Uterus (tissue), 4 donors: ENCODE measurements around the gene PRSS38. TPM values are rescaled to one million over a fixed set of nuclear protein-coding genes. Genes with fewer than 3 reads are reported as not detected.
"Not testable (repeated sequence)": the region's sequence is repeated elsewhere in the genome, so short reads cannot be mapped to it uniquely, and the experiment has no call there.

Experiments
- DNase-seq, 2 donors: peaks; one replicate each; pipeline ENCODE4 v3.0.0-alpha.2; 2019 to 2020
- H3K27ac ChIP-seq, 2 donors: fragments of 200-600 bp; sonication (generic); 1 replicate in 1 of 2; 2 replicates in 1 of 2; pipeline ENCODE4 v1.5.1; 2016 to 2018
- H3K27me3 ChIP-seq, 2 donors: fragments of 200-600 bp; sonication (generic); one replicate each; pipeline ENCODE4 v1.5.1; 2018 to 2019; ENCODE audit warnings: control low read depth in 1 of 2
- H3K36me3 ChIP-seq, 2 donors: fragments of 200-600 bp; sonication (generic); one replicate each; pipeline ENCODE4 v1.5.1; 2019; ENCODE audit warnings: control low read depth in 1 of 2
- H3K4me1 ChIP-seq, 2 donors: fragments of 200-600 bp; sonication (generic); one replicate each; pipeline ENCODE4 v1.5.1; 2018 to 2019; ENCODE audit warnings: control low read depth in 1 of 2
- H3K4me3 ChIP-seq, 2 donors: fragments of 200-600 bp; sonication (generic); 1 replicate in 1 of 2; 2 replicates in 1 of 2; pipeline ENCODE4 v1.5.1; 2018 to 2019; ENCODE audit warnings: mild to moderate bottlenecking in 1 of 2
- H3K9me3 ChIP-seq, 2 donors: fragments of 200-600 bp; sonication (generic); one replicate each; pipeline ENCODE4 v1.5.1; 2019; ENCODE audit warnings: control low read depth in 1 of 2
- POLR2A ChIP-seq, 2 donors: fragments of 450-650 bp; IDR thresholded peaks; one replicate each; pipeline ENCODE4 v1.6.1; 2016; ENCODE audit warnings: antibody characterized with exemption in 2 of 2, mild to moderate bottlenecking in 1 of 2, moderate library complexity in 1 of 2
- intact Hi-C: fragments of 100-400 bp; cut with DNase I; formaldehyde crosslinking; loops from one replicate; pipeline ENCODE4 v1.15.1; 2023; ENCODE audit warnings: low total_unique reads
- total RNA-seq, 4 donors: library from RNA; depleted of rRNA in 3 of 4; stranded (reverse); fragments of >200 nt in 3 of 4; gene quantifications; one replicate each; pipeline versions ENCODE4 v1.1.0 to v1.2.4, GENCODE V29; 2014 to 2023
- TF ChIP-seq, protein P1 (sequence below), 4 experiments: fragments of 200-600 bp in 2 of 4; fragments of 450-650 bp in 2 of 4; sonication (generic) in 2 of 4; IDR thresholded peaks; one replicate each; pipeline ENCODE4 v1.5.1; 2016 to 2019; ENCODE audit warnings: antibody characterized with exemption in 4 of 4, mild to moderate bottlenecking in 2 of 4, moderate library complexity in 1 of 4
- donor health status: DM: yes; HTN: yes; CAD: no.

Gene PRSS38
- total RNA-seq, 4 donors from 2014 or later: not detected

DNA sequence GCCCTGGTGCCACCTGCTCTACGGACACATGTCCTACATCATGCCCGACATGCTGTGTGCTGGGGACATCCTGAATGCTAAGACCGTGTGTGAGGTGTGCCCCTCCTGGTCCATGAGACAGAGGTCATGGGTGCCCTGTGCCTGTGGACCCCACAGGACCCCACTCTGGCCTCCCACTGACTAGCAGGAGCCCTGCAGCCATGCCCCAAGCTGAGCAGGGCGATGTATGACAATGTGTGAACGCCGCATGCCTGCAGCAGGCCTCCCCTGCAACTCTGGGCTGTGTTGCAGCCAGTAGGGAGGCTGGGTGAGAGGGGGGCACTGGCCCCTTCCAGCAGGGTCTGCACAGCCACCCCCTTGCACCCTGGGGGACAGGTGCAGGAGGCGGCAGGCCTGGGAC lies 30.0 kb downstream of the PRSS38 start:
- DNase-seq: no peak
- Histone ChIP-seq H3K4me3 (no peak overlapping the region), H3K36me3 (no peaks in the 10 kb centered on the region), H3K9me3 (no peaks in the 10 kb centered on the region), H3K27me3 (no peaks in the 10 kb centered on the region), H3K27ac (no peak overlapping the region), H3K4me1 (no peaks in the 10 kb centered on the region)
- TF ChIP-seq, protein P1, sequence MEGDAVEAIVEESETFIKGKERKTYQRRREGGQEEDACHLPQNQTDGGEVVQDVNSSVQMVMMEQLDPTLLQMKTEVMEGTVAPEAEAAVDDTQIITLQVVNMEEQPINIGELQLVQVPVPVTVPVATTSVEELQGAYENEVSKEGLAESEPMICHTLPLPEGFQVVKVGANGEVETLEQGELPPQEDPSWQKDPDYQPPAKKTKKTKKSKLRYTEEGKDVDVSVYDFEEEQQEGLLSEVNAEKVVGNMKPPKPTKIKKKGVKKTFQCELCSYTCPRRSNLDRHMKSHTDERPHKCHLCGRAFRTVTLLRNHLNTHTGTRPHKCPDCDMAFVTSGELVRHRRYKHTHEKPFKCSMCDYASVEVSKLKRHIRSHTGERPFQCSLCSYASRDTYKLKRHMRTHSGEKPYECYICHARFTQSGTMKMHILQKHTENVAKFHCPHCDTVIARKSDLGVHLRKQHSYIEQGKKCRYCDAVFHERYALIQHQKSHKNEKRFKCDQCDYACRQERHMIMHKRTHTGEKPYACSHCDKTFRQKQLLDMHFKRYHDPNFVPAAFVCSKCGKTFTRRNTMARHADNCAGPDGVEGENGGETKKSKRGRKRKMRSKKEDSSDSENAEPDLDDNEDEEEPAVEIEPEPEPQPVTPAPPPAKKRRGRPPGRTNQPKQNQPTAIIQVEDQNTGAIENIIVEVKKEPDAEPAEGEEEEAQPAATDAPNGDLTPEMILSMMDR (IDR thresholded peaks at IDR 0.05): no peak
- TF ChIP-seq POLR2A (IDR thresholded peaks at IDR 0.05): no peak
- intact Hi-C loops: no loop called here

DNA sequence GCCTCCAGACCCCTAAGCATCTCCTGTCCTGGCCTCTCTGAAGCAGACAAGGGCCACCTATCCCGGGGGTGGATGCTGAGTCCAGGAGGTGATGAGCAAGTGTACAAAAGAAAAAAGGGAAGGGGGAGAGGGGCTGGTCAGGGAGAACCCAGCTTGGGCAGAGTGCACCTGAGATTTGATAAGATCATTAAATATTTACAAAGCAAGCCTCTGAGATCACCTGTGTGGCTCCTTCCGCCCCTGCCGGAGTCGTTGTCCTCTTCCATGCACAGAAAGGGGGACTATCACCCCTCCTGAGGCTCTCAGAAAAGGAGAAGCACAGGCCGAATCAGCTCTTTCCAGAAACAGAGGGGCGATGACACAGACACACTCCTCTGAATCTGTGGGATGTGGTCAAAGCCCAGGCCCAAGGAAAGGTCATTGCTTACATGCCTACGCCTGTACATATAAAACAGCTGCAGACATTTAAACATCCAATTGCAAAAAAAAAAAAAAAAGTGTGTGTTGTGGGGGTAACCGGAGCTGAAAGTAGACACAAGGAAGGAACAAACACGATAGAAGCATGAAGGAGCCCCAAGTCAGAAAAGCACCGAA lies 30.9 kb downstream of the PRSS38 start:
- intact Hi-C loops: no loop called here
- H3K4me3 ChIP-seq: no peak overlapping the region
- no peak for DNase-seq
- no peaks in the 10 kb centered on the region for H3K9me3 ChIP-seq
- H3K36me3 ChIP-seq: no peaks in the 10 kb centered on the region
- H3K4me1 ChIP-seq: no peaks in the 10 kb centered on the region
- no peak overlapping the region for H3K27ac ChIP-seq
- TF ChIP-seq, protein P1 (IDR thresholded peaks at IDR 0.05): no peak
- no peak for TF ChIP-seq POLR2A (IDR thresholded peaks at IDR 0.05)
- no peaks in the 10 kb centered on the region for H3K27me3 ChIP-seq

DNA sequence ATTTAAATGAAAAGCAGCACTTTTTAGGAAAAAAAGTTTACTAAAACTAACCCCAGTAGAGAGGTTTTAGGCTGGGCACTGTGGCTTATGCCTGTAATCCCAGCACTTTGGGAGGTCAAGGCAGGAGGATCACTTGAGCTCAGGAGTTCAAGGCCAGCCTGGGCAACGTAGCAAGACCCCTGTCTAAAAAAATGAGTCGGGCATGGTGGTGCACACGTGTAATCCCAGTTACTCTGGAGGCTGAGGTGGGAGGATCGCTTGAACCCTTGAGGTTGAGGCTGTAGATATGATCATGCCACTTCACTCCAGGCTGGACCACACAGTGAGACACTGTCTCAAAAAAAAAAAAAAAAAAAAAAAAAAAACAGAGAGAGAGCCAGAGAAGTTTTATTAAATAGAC lies 31.6 kb downstream of the PRSS38 start:
- intact Hi-C loops, H3K9me3 ChIP-seq, DNase-seq, H3K27ac ChIP-seq, H3K27me3 ChIP-seq, H3K36me3 ChIP-seq, H3K4me1 ChIP-seq, H3K4me3 ChIP-seq: not testable (repeated sequence)

DNA sequence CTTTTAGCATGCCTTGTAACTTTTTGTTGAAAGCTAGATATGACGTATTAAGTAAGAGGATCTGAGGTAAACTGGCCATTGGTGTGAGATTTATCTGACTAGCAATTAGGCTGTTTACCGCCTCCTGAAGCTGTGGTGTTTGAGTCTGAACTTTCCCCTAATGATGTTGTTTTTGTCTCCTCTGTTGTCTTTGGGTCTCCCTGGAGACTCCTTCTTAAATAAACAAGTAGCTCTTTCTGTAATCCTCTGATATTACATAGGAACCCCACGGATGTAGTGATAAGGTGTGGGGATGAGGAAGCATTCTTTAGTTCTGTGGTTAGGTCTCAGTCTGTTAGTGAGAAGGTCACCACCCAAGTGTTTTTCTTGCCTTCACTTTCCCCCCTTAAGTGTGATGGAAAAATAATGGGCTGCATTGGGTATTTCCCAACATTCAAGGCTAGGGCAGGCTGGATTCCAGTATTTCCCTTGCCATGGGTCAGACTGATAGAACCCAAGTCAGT lies 33.0 kb downstream of the PRSS38 start:
- Histone ChIP-seq H3K4me1 (no peaks in the 10 kb centered on the region), H3K4me3 (no peak overlapping the region), H3K27me3 (no peaks in the 10 kb centered on the region), H3K27ac (no peak overlapping the region), H3K9me3 (no peaks in the 10 kb centered on the region), H3K36me3 (no peaks in the 10 kb centered on the region)
- intact Hi-C loops: no loop called here
- TF ChIP-seq POLR2A (IDR thresholded peaks at IDR 0.05): no peak
- TF ChIP-seq, protein P1 (IDR thresholded peaks at IDR 0.05): no peak
- DNase-seq: no peak

DNA sequence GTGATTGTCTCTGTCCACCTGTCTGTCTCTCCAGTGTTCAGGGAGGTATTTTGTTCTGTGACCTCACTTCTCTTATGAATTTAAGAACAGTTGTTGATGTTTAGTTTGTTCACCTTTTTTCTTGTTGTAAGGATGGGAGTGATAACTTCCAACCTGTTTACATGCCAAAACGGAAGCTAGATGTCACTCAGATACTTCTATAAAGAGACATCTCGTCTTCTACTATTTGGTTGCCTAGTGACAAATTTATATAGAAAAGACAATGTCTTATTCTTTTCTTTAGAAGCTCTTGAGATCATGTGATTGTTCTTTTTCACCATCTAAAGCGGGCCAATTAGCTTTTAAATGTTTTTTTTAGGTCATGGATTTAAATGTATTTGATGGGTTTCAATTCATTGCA lies 33.8 kb downstream of the PRSS38 start:
- intact Hi-C loops: no loop called here
- H3K9me3 ChIP-seq: no peaks in the 10 kb centered on the region
- no peak for DNase-seq
- H3K27ac ChIP-seq: no peak overlapping the region
- no peaks in the 10 kb centered on the region for H3K27me3 ChIP-seq
- H3K4me3 ChIP-seq: no peak overlapping the region
- no peak for TF ChIP-seq POLR2A (IDR thresholded peaks at IDR 0.05)
- H3K36me3 ChIP-seq: no peaks in the 10 kb centered on the region
- H3K4me1 ChIP-seq: no peaks in the 10 kb centered on the region

DNA sequence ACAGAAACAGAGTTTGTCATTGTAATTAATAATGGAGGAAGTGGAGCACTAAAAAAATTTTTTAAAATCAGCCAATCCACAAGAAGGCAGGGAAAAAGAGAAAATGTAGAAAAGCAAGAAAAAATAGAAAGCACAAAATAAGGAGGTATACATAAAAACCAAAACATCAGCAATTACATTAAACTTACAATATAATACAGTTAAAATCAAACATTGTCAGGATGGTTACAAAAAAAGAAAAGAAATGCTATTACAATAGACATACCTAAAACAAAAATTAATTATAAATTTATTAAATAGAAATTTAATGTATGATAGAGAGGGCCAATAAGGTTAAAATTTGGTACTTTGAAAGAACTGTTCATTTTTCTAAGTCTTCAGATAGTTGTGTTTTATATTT lies 38.7 kb downstream of the PRSS38 start:
- H3K27ac ChIP-seq: no peak overlapping the region
- H3K4me1 ChIP-seq: no peaks in the 10 kb centered on the region
- no peaks in the 10 kb centered on the region for H3K9me3 ChIP-seq
- TF ChIP-seq POLR2A (IDR thresholded peaks at IDR 0.05): no peak
- TF ChIP-seq, protein P1 (IDR thresholded peaks at IDR 0.05): no peak
- H3K36me3 ChIP-seq: no peaks in the 10 kb centered on the region
- intact Hi-C loops: no loop called here
- no peak overlapping the region for H3K4me3 ChIP-seq
- H3K27me3 ChIP-seq: no peaks in the 10 kb centered on the region
- DNase-seq: no peak
